SK-N-SH (cell line): ENCODE data around the gene EFCAB12. TPM values are rescaled to one million over a fixed set of nuclear protein-coding genes. Genes with fewer than 3 reads are reported as not detected.
"Not testable (repeated sequence)": the region's sequence is repeated elsewhere in the genome, so short reads cannot be mapped to it uniquely, and the experiment has no call there.

Experiments
- CTCF ChIA-PET: fragments of 300-600, 350-600 bp; formaldehyde crosslinking; extraction: SDS; loops from one replicate; lab custom pipeline; 2021; lab: Yijun Ruan, JAX
- POLR2A ChIA-PET: fragments of 350-600 bp; sonication (Branson Sonifier 250); formaldehyde crosslinking; extraction: SDS; loops from one replicate; lab custom pipeline; 2020; ENCODE audit warnings: antibody characterized with exemption, inconsistent platforms; lab: Yijun Ruan, JAX
- DNase-seq: peaks from one replicate; pipeline ENCODE4 v3.0.0; 2012
- H2AFZ ChIP-seq: fragments of 200-600 bp; sonication (generic); 2 replicates; pipeline ENCODE4 v1.8.1; 2016; ENCODE audit warnings: antibody characterized with exemption, mild to moderate bottlenecking, low read depth
- H3F3A ChIP-seq: fragments of 200-600 bp; sonication (generic); replicated peaks from 2 replicates; pipeline ENCODE3; 2016; ENCODE audit warnings: antibody characterized with exemption, mild to moderate bottlenecking; ENCODE audit not compliant: insufficient read depth
- H3K27ac ChIP-seq, 2 experiments: fragments of 200-500 bp in 1 of 2; fragments of 200-600 bp in 1 of 2; sonication (Bioruptor generic) in 1 of 2; sonication (generic), shearing (Covaris generic) in 1 of 2; 2 replicates each; pipeline versions ENCODE4 v1.5.1 to v1.6.1; 2014 to 2016; ENCODE audit warnings: low read depth in 2 of 2, inconsistent platforms in 1 of 2, low read length in 1 of 2, mild to moderate bottlenecking in 1 of 2, mixed read lengths in 1 of 2
- H3K27me3 ChIP-seq: fragments of 200-600 bp; sonication (generic), shearing (Covaris generic); 2 replicates; pipeline ENCODE4 v1.6.1; 2016; ENCODE audit warnings: mixed run types; ENCODE audit not compliant: insufficient read depth
- H3K36me3 ChIP-seq, 2 experiments: fragments of 200-500 bp in 1 of 2; fragments of 200-600 bp in 1 of 2; sonication (Bioruptor generic) in 1 of 2; sonication (generic) in 1 of 2; replicated peaks in 1 of 2; 2 replicates each; pipeline versions ENCODE3 to v1.5.1; 2014 to 2016; ENCODE audit warnings: low read length in 1 of 2, mild to moderate bottlenecking in 1 of 2; ENCODE audit not compliant: insufficient read depth in 2 of 2, control insufficient read depth in 1 of 2
- H3K4me1 ChIP-seq, 2 experiments: fragments of 200-500 bp in 1 of 2; fragments of 200-600 bp in 1 of 2; sonication (Bioruptor generic) in 1 of 2; sonication (generic), shearing (Covaris generic) in 1 of 2; 2 replicates each; pipeline versions ENCODE4 v1.5.1 to v1.6.1; 2014 to 2016; ENCODE audit warnings: low read depth in 1 of 2, low read length in 1 of 2, mixed run types in 1 of 2; ENCODE audit not compliant: insufficient read depth in 2 of 2, control insufficient read depth in 1 of 2
- H3K4me2 ChIP-seq: fragments of 200-600 bp; sonication (generic), shearing (Covaris generic); 2 replicates; pipeline ENCODE4 v1.6.1; 2017; ENCODE audit warnings: mixed run types
- H3K4me3 ChIP-seq, 2 experiments: fragments of 200-500 bp in 1 of 2; fragments of 200-600 bp in 1 of 2; sonication (Bioruptor generic) in 1 of 2; sonication (generic), shearing (Covaris generic) in 1 of 2; 2 replicates each; pipeline versions ENCODE4 v1.5.1 to v1.8.1; 2014 to 2016; ENCODE audit warnings: low read depth in 2 of 2, inconsistent platforms in 1 of 2, low read length in 1 of 2, mild to moderate bottlenecking in 1 of 2, mixed read lengths in 1 of 2, moderate library complexity in 1 of 2
- H3K79me2 ChIP-seq: fragments of 200-600 bp; sonication (generic); 2 replicates; pipeline ENCODE4 v1.8.1; 2017; ENCODE audit warnings: mild to moderate bottlenecking; ENCODE audit not compliant: insufficient read depth
- H3K9ac ChIP-seq: fragments of 200-600 bp; sonication (generic); 2 replicates; pipeline ENCODE4 v1.6.1; 2017; ENCODE audit warnings: mixed run types
- H3K9me2 ChIP-seq: fragments of 200-600 bp; sonication (generic); 2 replicates; pipeline ENCODE4 v1.6.1; 2017; ENCODE audit warnings: mixed run types
- H3K9me3 ChIP-seq: fragments of 200-600 bp; sonication (generic); 2 replicates; pipeline ENCODE4 v1.6.1; 2017; ENCODE audit warnings: mixed run types, mild to moderate bottlenecking, moderate library complexity
- H4K20me1 ChIP-seq: fragments of 200-600 bp; sonication (generic); 2 replicates; pipeline ENCODE4 v1.6.1; 2017; ENCODE audit warnings: mild to moderate bottlenecking, mixed run types; ENCODE audit not compliant: insufficient read depth
- CHD2 ChIP-seq: fragments of 150-350 bp; IDR thresholded peaks from 2 replicates; pipeline ENCODE4 v1.6.1; 2018; ENCODE audit warnings: low read length; ENCODE audit not compliant: partially characterized antibody
- CTCF ChIP-seq: fragments of 200-600 bp; sonication (generic); IDR thresholded peaks from 2 replicates; pipeline ENCODE4 v1.6.1; 2017; ENCODE audit warnings: antibody characterized with exemption, mild to moderate bottlenecking, moderate library complexity
- EP300 ChIP-seq, 2 experiments: IDR thresholded peaks; 2 replicates each; pipeline versions ENCODE4 v1.4.0 to v1.6.1; 2012; ENCODE audit warnings: borderline replicate concordance in 1 of 2, low read depth in 1 of 2, low read length in 1 of 2
- FOXJ3 ChIP-seq: sonication (generic); formaldehyde crosslinking; IDR thresholded peaks from 2 replicates; pipeline ENCODE4 v1.5.1; 2020; ENCODE audit warnings: mild to moderate bottlenecking, missing genetic modification reagents
- JUND ChIP-seq: IDR thresholded peaks from 2 replicates; pipeline ENCODE4 v1.4.0; 2012
- MEF2A ChIP-seq: IDR thresholded peaks from 2 replicates; pipeline ENCODE4 v1.4.0; 2012; ENCODE audit warnings: low read depth, borderline replicate concordance
- NRF1 ChIP-seq: IDR thresholded peaks from 2 replicates; pipeline ENCODE4 v1.6.1; 2012; ENCODE audit warnings: low read depth, mild to moderate bottlenecking, low read length
- REST ChIP-seq: IDR thresholded peaks from 2 replicates; pipeline ENCODE4 v1.6.1; 2012; ENCODE audit warnings: mild to moderate bottlenecking, low read depth, low read length, moderate library complexity
- RXRA ChIP-seq: IDR thresholded peaks from 2 replicates; pipeline ENCODE4 v1.4.0; 2012; ENCODE audit warnings: low read depth, mild to moderate bottlenecking, borderline replicate concordance
- SMC3 ChIP-seq: IDR thresholded peaks from 2 replicates; pipeline ENCODE4 v1.6.1; 2012; ENCODE audit warnings: low read depth, low read length, improper control_type of control experiment
- TAF1 ChIP-seq: IDR thresholded peaks from 2 replicates; pipeline ENCODE4 v1.6.1; 2012; ENCODE audit warnings: low read depth, mild to moderate bottlenecking, low read length, moderate library complexity, borderline replicate concordance
- TCF12 ChIP-seq: IDR thresholded peaks from 2 replicates; pipeline ENCODE4 v1.4.0; 2012
- USF2 ChIP-seq: fragments of 150-350 bp; IDR thresholded peaks from 2 replicates; pipeline ENCODE4 v1.6.1; 2017; ENCODE audit warnings: antibody characterized with exemption, low read length, low read depth, borderline replicate concordance
- YY1 ChIP-seq: IDR thresholded peaks from 2 replicates; pipeline ENCODE4 v1.4.0; 2012; ENCODE audit warnings: low read depth, mild to moderate bottlenecking
- ZBTB33 ChIP-seq: IDR thresholded peaks from 2 replicates; pipeline ENCODE4 v1.4.0; 2012; ENCODE audit warnings: low read depth, borderline replicate concordance
- WGBS: methylation state at CpG from one replicate; pipeline ENCODE4 v1.1.6; 2017; ENCODE audit warnings: low lambda C conversion rate; 5-methylcytosine and 5-hydroxymethylcytosine counted together
- polyA plus RNA-seq, 3 experiments: library from polyadenylated mRNA; depleted of rRNA; stranded (reverse); fragments of >200 nt; gene quantifications; 2 replicates each; pipeline ENCODE4 v1.2.3, GENCODE V29; 2012

The EFCAB12 gene
- polyA plus RNA-seq, 1 of the 3 experiments (the other 2 are of a cell fraction): 0.38 TPM

- TF ChIP-seq ZBTB33: no peak
Measured at GRCh38 chr3:129413687-129414506, 14.5 kb downstream of the EFCAB12 start (continued).

GRCh38 chr3:129413238-129413637 is 15.2 kb downstream of the EFCAB12 start:
- 67% methylated on average over 3 of the region's 3 CpGs for WGBS
- H3K36me3 ChIP-seq, H4K20me1 ChIP-seq, H3F3A ChIP-seq, POLR2A ChIA-PET, H3K9me3 ChIP-seq, H3K9ac ChIP-seq, H3K4me1 ChIP-seq, H3K9me2 ChIP-seq, H3K27me3 ChIP-seq, DNase-seq, H3K79me2 ChIP-seq, H3K4me3 ChIP-seq: not testable (repeated sequence)
- H3K4me2 ChIP-seq: peak overlapping the region; percentile 34; the same call in 1 of the 2 replicates
- H3K27ac ChIP-seq: peak overlapping the region in 1 of 2 experiments; percentile 43; a peak in 2 of 4 replicates
- peak overlapping the region; percentile 12; the same call in 1 of the 2 replicates for H2AFZ ChIP-seq
- CTCF ChIA-PET: interaction anchor here (1.3 kb wide), 1 partner anchor 13 kb away, joined by 6 read pairs; no protein-coding TSS in a partner anchor

- no peaks in the 10 kb centered on the region for H3K36me3 ChIP-seq
- H3K79me2 ChIP-seq: no peaks in the 10 kb centered on the region
- H4K20me1 ChIP-seq: no peaks in the 10 kb centered on the region
- no peaks in the 10 kb centered on the region for H3K9me3 ChIP-seq
- no peak overlapping the region for H2AFZ ChIP-seq
- peak overlapping the region in 1 of 2 experiments; percentile 43; a peak in 1 of 4 replicates for H3K27ac ChIP-seq
- no peaks in the 10 kb centered on the region for H3K27me3 ChIP-seq
- WGBS: 91% methylated on average over 6 of the region's 6 CpGs
- 0 out of 2 replicates have a peak overlapping the region, but pooled peaks have one; percentile 34 for H3K4me2 ChIP-seq
- H3K9me2 ChIP-seq: no peaks in the 10 kb centered on the region
- POLR2A ChIA-PET: no interaction called here
- CTCF ChIA-PET: interaction anchor here (1.3 kb wide), 1 partner anchor 13 kb away, joined by 6 read pairs; no protein-coding TSS in a partner anchor
- DNase-seq: no peak
- H3K4me3 ChIP-seq: no peak overlapping the region
- H3K9ac ChIP-seq: no peak overlapping the region
- peaks cover 0 to 6% of the 10 kb centered on the region in 2 experiments; a peak in 1 of 4 replicates for H3K4me1 ChIP-seq
- H3F3A ChIP-seq: peaks cover 7% of the 10 kb centered on the region
- TF ChIP-seq USF2: no peak
- no peak for TF ChIP-seq MEF2A
- no peak for TF ChIP-seq EP300 (IDR thresholded peaks at IDR 0.05; ENCODE audit: borderline replicate concordance in 1 of 2, low read depth in 1 of 2, low read length in 1 of 2)
- no peak for TF ChIP-seq RXRA
- no peak for TF ChIP-seq SMC3
- TF ChIP-seq CHD2: no peak
- no peak for TF ChIP-seq NRF1
- TF ChIP-seq CTCF: no peak
- TF ChIP-seq YY1: no peak
- no peak for TF ChIP-seq JUND
- no peak for TF ChIP-seq FOXJ3 (CRISPR knock-in tag)
- TF ChIP-seq TAF1: no peak
- TF ChIP-seq TCF12: no peak
- TF ChIP-seq REST: no peak
Measured at GRCh38 chr3:129412542-129413198, 15.8 kb downstream of the EFCAB12 start.
